Astrocyte (in vitro differentiated cells and primary cell): ENCODE measurements around the gene CNTN2. TPM values are rescaled to one million over a fixed set of nuclear protein-coding genes. Genes with fewer than 3 reads are reported as not detected.

Experiments used
- DNase-seq: peaks from one replicate; pipeline ENCODE4 v3.0.0-alpha.2; 2010; ENCODE audit warnings: low read depth
- FAIRE-seq: peaks from 2 replicates; lab custom pipeline; 2011; peaks lifted over from hg19 to GRCh38; lab: Jason Lieb, UNC
- H2AFZ ChIP-seq: 2 replicates; pipeline ENCODE4 v1.6.0; 2012; ENCODE audit warnings: low read depth, low read length, inconsistent platforms
- H3K27ac ChIP-seq: 2 replicates; pipeline ENCODE4 v1.5.1; 2011; ENCODE audit warnings: low read depth, low read length, inconsistent platforms
- H3K27me3 ChIP-seq: 2 replicates; pipeline ENCODE4 v1.6.0; 2011; ENCODE audit warnings: low read length, inconsistent platforms; ENCODE audit not compliant: insufficient read depth
- H3K36me3 ChIP-seq: 2 replicates; pipeline ENCODE4 v1.5.1; 2011; ENCODE audit warnings: low read length, inconsistent platforms; ENCODE audit not compliant: insufficient read depth
- H3K4me1 ChIP-seq: 2 replicates; pipeline ENCODE4 v1.5.1; 2011; ENCODE audit warnings: low read length, inconsistent platforms; ENCODE audit not compliant: insufficient read depth
- H3K4me2 ChIP-seq: 2 replicates; pipeline ENCODE4 v1.6.0; 2012; ENCODE audit warnings: low read length, inconsistent platforms
- H3K4me3 ChIP-seq: 2 replicates; pipeline ENCODE4 v1.5.1; 2011; ENCODE audit warnings: low read depth, mild to moderate bottlenecking, low read length, inconsistent platforms; ENCODE audit not compliant: insufficient read depth
- H3K79me2 ChIP-seq: 2 replicates; pipeline ENCODE4 v1.6.0; 2012; ENCODE audit warnings: mild to moderate bottlenecking, low read length, inconsistent platforms; ENCODE audit not compliant: insufficient read depth
- H3K9ac ChIP-seq: 2 replicates; pipeline ENCODE4 v1.6.0; 2012; ENCODE audit warnings: mild to moderate bottlenecking, low read length, inconsistent platforms
- H3K9me3 ChIP-seq: 2 replicates; pipeline ENCODE4 v1.5.1; 2012; ENCODE audit warnings: low read depth, mild to moderate bottlenecking, low read length, inconsistent platforms; ENCODE audit not compliant: insufficient read depth
- H4K20me1 ChIP-seq: 2 replicates; pipeline ENCODE4 v1.6.0; 2012; ENCODE audit warnings: low read length, inconsistent platforms; ENCODE audit not compliant: insufficient read depth
- H3K27ac Mint-ChIP-seq: one replicate; pipeline ENCODE4 v1.8.0; 2021; ENCODE audit warnings: mild to moderate bottlenecking, mixed read lengths; ENCODE audit not compliant: unreplicated experiment
- H3K27me3 Mint-ChIP-seq: one replicate; pipeline ENCODE4 v1.8.0; 2021; ENCODE audit warnings: low read depth, mixed read lengths; ENCODE audit not compliant: unreplicated experiment
- H3K36me3 Mint-ChIP-seq: one replicate; pipeline ENCODE4 v1.8.0; 2021; ENCODE audit warnings: low read depth, mixed read lengths; ENCODE audit not compliant: unreplicated experiment
- H3K4me1 Mint-ChIP-seq: one replicate; pipeline ENCODE4 v1.8.0; 2021; ENCODE audit warnings: low read depth, mixed read lengths; ENCODE audit not compliant: unreplicated experiment
- H3K4me3 Mint-ChIP-seq: one replicate; pipeline ENCODE4 v1.8.0; 2021; ENCODE audit warnings: mild to moderate bottlenecking, moderate library complexity, mixed read lengths; ENCODE audit not compliant: unreplicated experiment
- H3K9me3 Mint-ChIP-seq: one replicate; pipeline ENCODE4 v1.8.0; 2021; ENCODE audit warnings: mild to moderate bottlenecking, mixed read lengths; ENCODE audit not compliant: unreplicated experiment
- CTCF ChIP-seq: IDR thresholded peaks from 2 replicates; pipeline ENCODE4 v1.5.1; 2011; ENCODE audit warnings: low read depth, mild to moderate bottlenecking, inconsistent platforms, low read length, moderate library complexity; ENCODE audit not compliant: insufficient read depth
- EZH2 ChIP-seq: IDR thresholded peaks from 2 replicates; pipeline ENCODE4 v1.6.1; 2012; ENCODE audit warnings: mild to moderate bottlenecking, low read length, inconsistent platforms; ENCODE audit not compliant: insufficient read depth
- total RNA-seq: library from RNA; stranded (reverse); gene quantifications from 2 replicates; pipeline ENCODE4 v1.2.1, GENCODE V29; 2021

Gene CNTN2
- total RNA-seq, 1 donor from 2014 or later, result 0.23 TPM

DNA sequence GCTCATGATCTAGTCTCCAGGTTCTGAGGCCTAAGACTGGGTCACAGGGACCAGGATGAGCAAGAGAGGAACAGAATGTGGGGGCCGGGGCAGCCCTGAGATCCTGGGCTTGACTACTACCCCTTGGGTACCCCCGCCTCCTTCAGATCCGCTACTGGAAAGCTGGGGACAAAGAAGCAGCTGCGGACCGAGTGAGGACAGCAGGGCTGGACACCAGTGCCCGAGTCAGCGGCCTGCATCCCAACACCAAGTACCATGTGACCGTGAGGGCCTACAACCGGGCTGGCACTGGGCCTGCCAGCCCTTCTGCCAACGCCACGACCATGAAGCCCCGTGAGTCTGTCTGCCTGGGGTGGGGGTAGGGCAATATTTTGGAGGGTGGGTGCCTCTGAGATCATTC lies 28.8 kb downstream of the CNTN2 start:
- peaks cover 10% of the 10 kb centered on the region for H3K4me1 Mint-ChIP-seq
- FAIRE-seq, result no peak
- Histone ChIP-seq H3K79me2 (no peaks in the 10 kb centered on the region), H3K4me3 (no peak overlapping the region), H3K9me3 (no peaks in the 10 kb centered on the region), H3K27me3 (no peaks in the 10 kb centered on the region), H3K27ac (no peak overlapping the region), H3K9ac (no peak overlapping the region), H3K36me3 (no peaks in the 10 kb centered on the region), H3K4me2 (no peak overlapping the region), H2AFZ (no peak overlapping the region), H3K4me1 (no peaks in the 10 kb centered on the region), H4K20me1 (no peaks in the 10 kb centered on the region)
- no peak overlapping the region for H3K4me3 Mint-ChIP-seq
- no peak for DNase-seq
- no peak overlapping the region for H3K27ac Mint-ChIP-seq
- peaks cover 11% of the 10 kb centered on the region for H3K27me3 Mint-ChIP-seq
- H3K9me3 Mint-ChIP-seq, result no peaks in the 10 kb centered on the region
- H3K36me3 Mint-ChIP-seq, result peaks cover under 1% of the 10 kb centered on the region
- TF ChIP-seq CTCF (no peak), EZH2 (no peak)

GRCh38 chr1:205072286-205072685 lies 29.3 kb downstream of the CNTN2 start:
- no peak for TF ChIP-seq EZH2
- no peak for TF ChIP-seq CTCF
- H3K4me1 Mint-ChIP-seq, result peaks cover 12% of the 10 kb centered on the region
- Histone ChIP-seq H3K4me2 (no peak overlapping the region), H3K4me3 (no peak overlapping the region), H2AFZ (no peak overlapping the region), H3K9me3 (no peaks in the 10 kb centered on the region), H3K27me3 (no peaks in the 10 kb centered on the region), H3K36me3 (no peaks in the 10 kb centered on the region), H3K9ac (no peak overlapping the region), H3K27ac (no peak overlapping the region), H3K4me1 (no peaks in the 10 kb centered on the region), H4K20me1 (no peaks in the 10 kb centered on the region), H3K79me2 (no peaks in the 10 kb centered on the region)
- DNase-seq (no peak), FAIRE-seq (no peak)
- H3K36me3 Mint-ChIP-seq, result peaks cover 2% of the 10 kb centered on the region
- peaks cover 6% of the 10 kb centered on the region for H3K27me3 Mint-ChIP-seq
- H3K27ac Mint-ChIP-seq, result no peak overlapping the region
- H3K9me3 Mint-ChIP-seq, result no peaks in the 10 kb centered on the region
- no peak overlapping the region for H3K4me3 Mint-ChIP-seq

DNA sequence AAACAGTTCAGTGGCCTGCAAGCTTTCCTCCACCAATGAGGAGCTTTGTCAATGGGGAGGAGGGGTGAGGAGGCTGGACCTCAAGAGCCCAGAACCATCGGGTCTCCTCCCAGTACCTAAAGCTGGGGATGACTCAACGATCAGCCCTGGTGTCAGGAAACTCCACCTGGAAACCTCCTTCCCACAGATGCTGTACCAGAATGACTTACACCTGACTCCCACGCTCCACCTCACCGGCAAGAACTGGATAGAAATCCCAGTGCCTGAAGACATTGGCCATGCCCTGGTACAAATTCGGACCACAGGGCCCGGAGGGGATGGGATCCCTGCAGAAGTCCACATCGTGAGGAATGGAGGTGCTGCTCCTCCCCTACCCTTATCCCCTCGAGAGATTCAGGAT lies 29.9 kb downstream of the CNTN2 start:
- H3K79me2 ChIP-seq, result no peaks in the 10 kb centered on the region
- Mint-ChIP-seq H3K36me3 (peaks cover 7% of the 10 kb centered on the region), H3K27ac (no peak overlapping the region), H3K9me3 (no peaks in the 10 kb centered on the region), H3K27me3 (peaks cover 6% of the 10 kb centered on the region), H3K4me1 (peaks cover 12% of the 10 kb centered on the region), H3K4me3 (no peak overlapping the region)
- no peak overlapping the region for H3K27ac ChIP-seq
- DNase-seq (no peak), FAIRE-seq (no peak)
- no peaks in the 10 kb centered on the region for H3K4me1 ChIP-seq
- H3K9ac ChIP-seq, result no peak overlapping the region
- no peak overlapping the region for H3K4me3 ChIP-seq
- no peaks in the 10 kb centered on the region for H3K36me3 ChIP-seq
- no peak overlapping the region for H2AFZ ChIP-seq
- H3K9me3 ChIP-seq, result no peaks in the 10 kb centered on the region
- TF ChIP-seq EZH2 (no peak), CTCF (no peak)
- H4K20me1 ChIP-seq, result no peaks in the 10 kb centered on the region
- no peaks in the 10 kb centered on the region for H3K27me3 ChIP-seq
- no peak overlapping the region for H3K4me2 ChIP-seq
